ENCODE measurements around the gene ING4. TPM values are rescaled to one million over a fixed set of nuclear protein-coding genes. Genes with fewer than 3 reads are reported as not detected.

Gene ING4
- total RNA-seq, 1 donor from 2014 or later = 60.0 TPM

GRCh38 chr12:6613776-6614512 is 49.0 kb downstream of the ING4 start:
- peak; percentile 29 for TF ChIP-seq CTCF (conservative IDR thresholded peaks at IDR 0.05; ENCODE audit: low read depth, low read length)
- H3K4me3 ChIP-seq (ENCODE audit: low read depth, low read length) = peak overlapping the region; percentile 5
- peak; percentile 93 for DNase-seq (ENCODE audit: low read depth)

GRCh38 chr12:6613015-6613775 is 49.7 kb downstream of the ING4 start:
- H3K4me3 ChIP-seq (ENCODE audit: low read depth, low read length) = peak overlapping the region; percentile 18
- TF ChIP-seq CTCF (conservative IDR thresholded peaks at IDR 0.05; ENCODE audit: low read depth, low read length) = no peak
- DNase-seq (ENCODE audit: low read depth) = no peak

- H3K4me3 ChIP-seq (ENCODE audit: low read depth, low read length) = no peak overlapping the region
- DNase-seq (ENCODE audit: low read depth) = no peak
- no peak for TF ChIP-seq CTCF (conservative IDR thresholded peaks at IDR 0.05; ENCODE audit: low read depth, low read length)
Measured at GRCh38 chr12:6612652-6613014, 50.3 kb downstream of the ING4 start.

DNA sequence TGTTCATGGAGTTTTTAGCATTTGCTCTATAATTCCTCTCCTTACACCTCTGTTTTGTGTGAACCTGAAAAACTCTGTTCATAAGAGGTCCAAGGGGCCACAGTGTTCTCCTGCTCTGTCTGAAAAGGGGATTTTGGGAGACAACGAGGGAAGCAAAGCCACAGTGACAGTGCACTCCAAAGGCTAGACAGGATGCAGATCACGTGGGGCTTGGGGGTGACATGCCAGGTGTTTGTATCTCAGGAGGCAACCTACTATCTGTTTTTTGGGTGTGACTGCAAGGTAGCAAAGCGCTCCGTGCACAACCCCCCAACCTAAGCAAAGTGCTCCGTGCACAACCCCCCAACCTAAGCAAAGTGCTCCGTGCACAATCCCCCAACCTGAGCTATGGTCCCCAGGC is 50.7 kb downstream of the ING4 start:
- no peak for DNase-seq (ENCODE audit: low read depth)
- no peak for TF ChIP-seq CTCF (conservative IDR thresholded peaks at IDR 0.05; ENCODE audit: low read depth, low read length)
- no peak overlapping the region for H3K4me3 ChIP-seq (ENCODE audit: low read depth, low read length)

- no peak for TF ChIP-seq CTCF (conservative IDR thresholded peaks at IDR 0.05; ENCODE audit: low read depth, low read length)
- H3K4me3 ChIP-seq (ENCODE audit: low read depth, low read length) = no peak overlapping the region
- DNase-seq (ENCODE audit: low read depth) = no peak
Measured at GRCh38 chr12:6608592-6609281, 54.2 kb downstream of the ING4 start.

GRCh38 chr12:6607751-6608591 is 54.9 kb downstream of the ING4 start:
- H3K4me3 ChIP-seq (ENCODE audit: low read depth, low read length) = no peak overlapping the region
- no peak for DNase-seq (ENCODE audit: low read depth)
- TF ChIP-seq CTCF (conservative IDR thresholded peaks at IDR 0.05; ENCODE audit: low read depth, low read length) = no peak
